Thyroid gland (tissue), 4 donors: Measurements from ENCODE around the gene CHAF1B. TPM values are rescaled to one million over a fixed set of nuclear protein-coding genes. Genes with fewer than 3 reads are reported as not detected.
A peak's percentile ranks its signal among the peaks of the same experiment; 100 is the strongest.

ENCODE experiments used
- DNase-seq, 2 donors: peaks; one replicate each; pipeline ENCODE4 v3.0.0-alpha.2; 2019
- H3K27ac ChIP-seq, 3 donors: fragments of 200-600 bp; sonication (generic); 1 replicate in 2 of 3; 2 replicates in 1 of 3; pipeline ENCODE4 v1.5.1; 2016 to 2019; ENCODE audit warnings: mild to moderate bottlenecking in 1 of 3, moderate library complexity in 1 of 3
- H3K27me3 ChIP-seq: fragments of 200-600 bp; sonication (generic); one replicate; pipeline ENCODE4 v1.5.1; 2019
- H3K36me3 ChIP-seq, 2 donors: fragments of 200-600 bp; sonication (generic); one replicate each; pipeline ENCODE4 v1.5.1; 2016 to 2019
- H3K4me1 ChIP-seq, 2 donors: fragments of 200-600 bp; sonication (generic); one replicate each; pipeline ENCODE4 v1.5.1; 2017 to 2019
- H3K4me3 ChIP-seq, 3 donors: fragments of 200-600 bp; sonication (generic); replicated peaks in 1 of 3; 1 replicate in 2 of 3; 2 replicates in 1 of 3; pipeline ENCODE4 v1.5.1; 2016; ENCODE audit warnings: mild to moderate bottlenecking in 1 of 3
- H3K9me3 ChIP-seq: fragments of 200-600 bp; sonication (generic); one replicate; pipeline ENCODE4 v1.5.1; 2017
- POLR2A ChIP-seq, 2 donors: fragments of 450-650 bp; IDR thresholded peaks; one replicate each; pipeline ENCODE4 v1.6.1; 2017; ENCODE audit warnings: antibody characterized with exemption in 2 of 2, mild to moderate bottlenecking in 2 of 2, moderate library complexity in 1 of 2
- WGBS, 2 donors: methylation state at CpG; one replicate each; pipeline ENCODE4 v1.1.5; 2017; 5-methylcytosine and 5-hydroxymethylcytosine counted together
- intact Hi-C: fragments of 100-400 bp; cut with DNase I; formaldehyde crosslinking; loops from one replicate; pipeline ENCODE4 v1.15.1; 2023
- total RNA-seq, 4 donors: library from RNA; depleted of rRNA; stranded (reverse); fragments of >200 nt; gene quantifications; one replicate each; pipeline ENCODE4 v1.2.3, GENCODE V29; 2016
- TF ChIP-seq, protein P1 (sequence below), 6 experiments: fragments of 200-600 bp in 3 of 6; fragments of 450-650 bp in 3 of 6; sonication (generic) in 3 of 6; IDR thresholded peaks; one replicate each; pipeline ENCODE4 v1.5.1; 2016 to 2019; ENCODE audit warnings: antibody characterized with exemption in 6 of 6, mild to moderate bottlenecking in 2 of 6, inconsistent platforms in 1 of 6, moderate library complexity in 1 of 6

The CHAF1B gene
- total RNA-seq, 4 donors from 2014 or later: 0.89 to 1.7 (median 0.99) TPM

DNA sequence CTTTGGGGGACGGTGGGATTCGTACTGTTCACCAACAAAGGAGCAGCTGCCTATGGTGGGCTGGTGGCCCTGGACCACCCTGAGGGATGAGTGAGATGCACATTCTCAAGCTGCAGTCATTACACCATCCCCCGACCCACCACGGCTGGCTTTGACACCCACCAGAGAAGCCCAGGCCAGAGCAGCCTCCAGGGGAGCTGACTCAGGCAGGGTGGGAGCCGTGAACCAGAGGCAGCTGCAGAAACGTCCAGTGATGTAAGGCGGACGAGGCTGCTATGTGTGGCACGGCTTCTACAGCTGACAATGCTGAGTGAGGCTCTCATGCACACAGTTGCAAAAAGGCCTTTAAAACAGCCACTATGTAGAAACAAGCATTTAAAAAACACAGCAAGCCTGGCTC is 40.1 kb downstream of the CHAF1B start:
- intact Hi-C loops: no loop called here
- WGBS, 2 donors: 77 to 94% methylated on average over 5 to 9 of the region's 9 CpGs

DNA sequence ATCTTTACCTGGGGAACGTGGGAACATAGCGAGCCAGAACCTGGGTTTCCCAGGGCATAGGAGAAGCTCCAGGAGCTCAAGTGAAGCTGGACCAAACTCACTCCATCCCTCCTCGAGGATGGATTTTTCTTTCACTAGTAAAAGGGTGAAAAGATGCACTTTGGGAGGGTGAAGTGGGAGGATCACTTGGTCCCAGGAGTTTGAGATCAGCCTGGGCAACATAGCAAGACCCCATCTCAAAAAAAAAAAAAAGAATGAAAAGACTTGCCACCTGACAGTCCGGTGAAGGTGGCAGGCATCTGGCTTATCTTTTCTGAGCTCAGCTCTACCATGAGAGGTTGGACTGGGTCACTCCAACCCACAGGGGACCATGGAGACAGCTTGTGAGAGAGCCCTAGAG is 42.3 kb downstream of the CHAF1B start:
- Histone ChIP-seq H3K9me3 (no peaks in the 10 kb centered on the region), H3K27me3 (no peaks in the 10 kb centered on the region), H3K36me3 (no peaks in the 10 kb centered on the region), H3K27ac (no peak overlapping the region), H3K4me3 (no peak overlapping the region), H3K4me1 (peaks cover 0 to 12% of the 10 kb centered on the region in 2 donors)
- 93 to 95% methylated on average over 4 of the region's 4 CpGs for WGBS, 2 donors
- DNase-seq: no peak
- TF ChIP-seq POLR2A (IDR thresholded peaks at IDR 0.05): no peak
- TF ChIP-seq, protein P1, sequence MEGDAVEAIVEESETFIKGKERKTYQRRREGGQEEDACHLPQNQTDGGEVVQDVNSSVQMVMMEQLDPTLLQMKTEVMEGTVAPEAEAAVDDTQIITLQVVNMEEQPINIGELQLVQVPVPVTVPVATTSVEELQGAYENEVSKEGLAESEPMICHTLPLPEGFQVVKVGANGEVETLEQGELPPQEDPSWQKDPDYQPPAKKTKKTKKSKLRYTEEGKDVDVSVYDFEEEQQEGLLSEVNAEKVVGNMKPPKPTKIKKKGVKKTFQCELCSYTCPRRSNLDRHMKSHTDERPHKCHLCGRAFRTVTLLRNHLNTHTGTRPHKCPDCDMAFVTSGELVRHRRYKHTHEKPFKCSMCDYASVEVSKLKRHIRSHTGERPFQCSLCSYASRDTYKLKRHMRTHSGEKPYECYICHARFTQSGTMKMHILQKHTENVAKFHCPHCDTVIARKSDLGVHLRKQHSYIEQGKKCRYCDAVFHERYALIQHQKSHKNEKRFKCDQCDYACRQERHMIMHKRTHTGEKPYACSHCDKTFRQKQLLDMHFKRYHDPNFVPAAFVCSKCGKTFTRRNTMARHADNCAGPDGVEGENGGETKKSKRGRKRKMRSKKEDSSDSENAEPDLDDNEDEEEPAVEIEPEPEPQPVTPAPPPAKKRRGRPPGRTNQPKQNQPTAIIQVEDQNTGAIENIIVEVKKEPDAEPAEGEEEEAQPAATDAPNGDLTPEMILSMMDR (IDR thresholded peaks at IDR 0.05): no peak
- intact Hi-C loops: no loop called here

More for the DNA sequence above, 40.1 kb downstream of the CHAF1B start:
- H3K36me3 ChIP-seq: no peaks in the 10 kb centered on the region
- H3K27ac ChIP-seq: no peak overlapping the region
- no peak overlapping the region for H3K4me3 ChIP-seq
- no peaks in the 10 kb centered on the region for H3K9me3 ChIP-seq
- no peak for TF ChIP-seq POLR2A (IDR thresholded peaks at IDR 0.05)
- no peak for DNase-seq
- H3K4me1 ChIP-seq: peaks cover 0 to 12% of the 10 kb centered on the region in 2 donors
- no peaks in the 10 kb centered on the region for H3K27me3 ChIP-seq

DNA sequence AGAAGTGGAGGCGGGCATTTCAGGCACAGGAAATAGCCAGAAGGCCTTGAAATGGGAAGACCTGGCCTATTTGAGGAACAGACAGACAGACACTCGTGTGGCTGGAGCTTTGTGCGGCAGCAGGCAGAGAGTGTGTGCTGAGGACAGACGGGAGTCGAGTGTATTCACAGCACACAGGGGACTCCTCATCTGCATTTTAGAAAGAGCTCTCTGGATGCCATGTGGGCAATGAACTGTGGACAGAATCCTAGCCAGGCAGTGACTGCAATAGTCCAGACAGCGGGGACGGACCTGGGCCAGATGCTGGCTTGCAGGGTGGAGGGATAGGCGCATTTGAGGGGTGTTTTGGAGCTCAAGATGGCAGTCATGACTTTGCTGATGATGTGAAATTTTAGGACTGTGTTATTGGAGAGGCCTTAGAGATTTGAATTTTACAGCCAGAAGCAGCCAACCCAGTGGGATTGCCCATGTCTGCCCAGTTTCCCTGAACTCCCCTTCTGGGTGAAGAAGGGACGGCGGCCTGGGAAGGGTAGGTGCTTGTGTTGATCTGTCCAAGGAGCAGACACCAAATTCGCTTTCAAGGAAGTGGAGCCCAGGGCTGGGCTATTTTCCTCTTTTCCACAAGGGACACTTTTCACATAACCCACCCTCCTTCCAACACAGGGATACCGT is 43.7 kb downstream of the CHAF1B start:
- intact Hi-C loops: no loop called here
- no peaks in the 10 kb centered on the region for H3K27me3 ChIP-seq
- H3K36me3 ChIP-seq: no peaks in the 10 kb centered on the region
- TF ChIP-seq, protein P1 (IDR thresholded peaks at IDR 0.05): no peak
- no peak for TF ChIP-seq POLR2A (IDR thresholded peaks at IDR 0.05)
- peaks cover 0 to 12% of the 10 kb centered on the region in 2 donors for H3K4me1 ChIP-seq
- H3K4me3 ChIP-seq: no peak overlapping the region
- no peaks in the 10 kb centered on the region for H3K9me3 ChIP-seq
- H3K27ac ChIP-seq: no peak overlapping the region
- WGBS, 2 donors: 55 to 77% methylated on average over 12 of the region's 12 CpGs
- DNase-seq: peak; percentile 46 to 53

DNA sequence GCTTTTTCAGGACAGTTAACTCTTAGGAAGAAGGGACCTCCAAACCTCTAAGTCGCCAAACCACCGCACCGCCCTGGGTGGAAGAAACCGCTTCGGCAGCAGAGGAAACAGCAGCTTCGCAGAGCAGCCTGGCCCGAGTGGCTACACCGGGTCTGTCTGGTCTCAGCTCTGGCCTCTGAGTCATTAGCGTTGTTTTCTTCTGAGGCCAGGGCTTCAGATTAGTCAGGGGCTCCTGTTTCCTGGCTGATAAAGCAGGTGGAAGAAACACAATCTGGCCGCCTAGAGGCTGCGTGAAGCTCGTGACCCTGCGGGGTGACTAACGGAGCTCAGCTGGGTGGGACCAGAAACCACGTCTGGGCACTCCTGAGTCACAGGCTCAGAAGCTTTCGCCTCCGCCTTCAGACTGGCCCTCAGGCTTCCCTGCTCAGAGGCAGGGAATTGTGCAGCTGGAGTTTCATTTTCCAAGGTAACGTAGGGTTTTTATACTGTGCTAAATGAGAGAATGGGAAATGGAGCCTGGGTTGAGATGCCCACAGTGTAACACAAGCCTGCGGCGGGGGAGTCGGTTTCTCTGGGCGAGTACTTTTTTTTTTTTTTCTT is 44.9 kb downstream of the CHAF1B start:
- H3K4me1 ChIP-seq: peaks cover 0 to 12% of the 10 kb centered on the region in 2 donors
- intact Hi-C loops: no loop called here
- no peak overlapping the region for H3K4me3 ChIP-seq
- H3K9me3 ChIP-seq: no peaks in the 10 kb centered on the region
- peak; percentile 5 to 16 for DNase-seq
- no peaks in the 10 kb centered on the region for H3K27me3 ChIP-seq
- WGBS, 2 donors: 52 to 55% methylated on average over 22 of the region's 22 CpGs
- H3K27ac ChIP-seq: no peak overlapping the region
- TF ChIP-seq, protein P1 (IDR thresholded peaks at IDR 0.05): no peak
- no peak for TF ChIP-seq POLR2A (IDR thresholded peaks at IDR 0.05)
- H3K36me3 ChIP-seq: no peaks in the 10 kb centered on the region

DNA sequence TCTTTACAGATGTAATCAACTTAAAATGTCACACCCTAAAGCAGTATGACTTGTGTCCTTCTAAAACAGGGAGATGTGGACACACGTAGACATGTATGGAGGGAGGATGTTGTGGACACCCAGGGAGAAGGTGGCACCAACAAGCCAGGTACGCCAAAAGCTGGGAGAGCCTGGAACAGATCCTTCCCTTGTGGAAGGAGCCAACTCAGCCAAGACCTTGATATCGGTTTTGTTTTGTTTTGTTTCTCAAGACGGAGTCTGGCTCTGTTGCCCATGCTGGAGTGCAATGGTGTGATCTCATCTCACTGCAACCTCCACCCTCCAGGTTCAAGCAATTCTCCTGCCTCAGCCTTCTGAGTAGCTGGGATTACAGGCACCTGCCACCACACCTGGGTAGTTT is 45.6 kb downstream of the CHAF1B start:
- H3K4me3 ChIP-seq: no peak overlapping the region
- no peak for DNase-seq
- no peaks in the 10 kb centered on the region for H3K27me3 ChIP-seq
- no peak overlapping the region for H3K27ac ChIP-seq
- intact Hi-C loops: no loop called here
- peaks cover 0 to 12% of the 10 kb centered on the region in 2 donors for H3K4me1 ChIP-seq
- H3K9me3 ChIP-seq: no peaks in the 10 kb centered on the region
- H3K36me3 ChIP-seq: no peaks in the 10 kb centered on the region
- 69 to 74% methylated on average over 4 of the region's 4 CpGs for WGBS, 2 donors
- TF ChIP-seq POLR2A (IDR thresholded peaks at IDR 0.05): no peak
- TF ChIP-seq, protein P1 (IDR thresholded peaks at IDR 0.05): no peak
